AG10803 (cell line): Measurements from ENCODE around the gene MLST8.

ENCODE experiments used
- DNase-seq: peaks from one replicate; pipeline ENCODE4 v3.0.0; 2010; ENCODE audit warnings: low read depth
- H3K4me3 ChIP-seq: 2 replicates; pipeline ENCODE4 v1.5.1; 2011; ENCODE audit warnings: mild to moderate bottlenecking, low read length, control low read depth
- TF ChIP-seq, protein P1 (sequence below): conservative IDR thresholded peaks from 2 replicates; pipeline ENCODE4 v1.5.1; 2011; ENCODE audit warnings: mild to moderate bottlenecking, low read length, control low read depth, inconsistent platforms

The MLST8 gene

DNA sequence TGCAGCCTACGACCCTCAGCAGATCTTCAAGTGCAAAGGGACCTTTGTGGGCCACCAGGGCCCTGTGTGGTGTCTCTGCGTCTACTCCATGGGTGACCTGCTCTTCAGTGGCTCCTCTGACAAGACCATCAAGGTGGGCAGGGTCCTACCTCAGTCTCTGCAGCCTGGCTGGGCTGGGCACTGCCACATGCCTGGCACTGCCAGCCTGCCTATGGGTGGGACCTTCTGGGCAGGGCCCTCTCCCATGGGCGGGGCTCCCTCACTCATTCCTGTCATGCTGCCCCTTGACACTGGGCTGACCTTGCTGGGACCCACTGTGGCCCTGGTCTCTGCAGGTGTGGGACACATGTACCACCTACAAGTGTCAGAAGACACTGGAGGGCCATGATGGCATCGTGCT, 31.3 kb upstream of the MLST8 start:
- no peak for DNase-seq
- H3K4me3 ChIP-seq, result no peak overlapping the region
- TF ChIP-seq, protein P1, sequence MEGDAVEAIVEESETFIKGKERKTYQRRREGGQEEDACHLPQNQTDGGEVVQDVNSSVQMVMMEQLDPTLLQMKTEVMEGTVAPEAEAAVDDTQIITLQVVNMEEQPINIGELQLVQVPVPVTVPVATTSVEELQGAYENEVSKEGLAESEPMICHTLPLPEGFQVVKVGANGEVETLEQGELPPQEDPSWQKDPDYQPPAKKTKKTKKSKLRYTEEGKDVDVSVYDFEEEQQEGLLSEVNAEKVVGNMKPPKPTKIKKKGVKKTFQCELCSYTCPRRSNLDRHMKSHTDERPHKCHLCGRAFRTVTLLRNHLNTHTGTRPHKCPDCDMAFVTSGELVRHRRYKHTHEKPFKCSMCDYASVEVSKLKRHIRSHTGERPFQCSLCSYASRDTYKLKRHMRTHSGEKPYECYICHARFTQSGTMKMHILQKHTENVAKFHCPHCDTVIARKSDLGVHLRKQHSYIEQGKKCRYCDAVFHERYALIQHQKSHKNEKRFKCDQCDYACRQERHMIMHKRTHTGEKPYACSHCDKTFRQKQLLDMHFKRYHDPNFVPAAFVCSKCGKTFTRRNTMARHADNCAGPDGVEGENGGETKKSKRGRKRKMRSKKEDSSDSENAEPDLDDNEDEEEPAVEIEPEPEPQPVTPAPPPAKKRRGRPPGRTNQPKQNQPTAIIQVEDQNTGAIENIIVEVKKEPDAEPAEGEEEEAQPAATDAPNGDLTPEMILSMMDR, result no peak

DNA sequence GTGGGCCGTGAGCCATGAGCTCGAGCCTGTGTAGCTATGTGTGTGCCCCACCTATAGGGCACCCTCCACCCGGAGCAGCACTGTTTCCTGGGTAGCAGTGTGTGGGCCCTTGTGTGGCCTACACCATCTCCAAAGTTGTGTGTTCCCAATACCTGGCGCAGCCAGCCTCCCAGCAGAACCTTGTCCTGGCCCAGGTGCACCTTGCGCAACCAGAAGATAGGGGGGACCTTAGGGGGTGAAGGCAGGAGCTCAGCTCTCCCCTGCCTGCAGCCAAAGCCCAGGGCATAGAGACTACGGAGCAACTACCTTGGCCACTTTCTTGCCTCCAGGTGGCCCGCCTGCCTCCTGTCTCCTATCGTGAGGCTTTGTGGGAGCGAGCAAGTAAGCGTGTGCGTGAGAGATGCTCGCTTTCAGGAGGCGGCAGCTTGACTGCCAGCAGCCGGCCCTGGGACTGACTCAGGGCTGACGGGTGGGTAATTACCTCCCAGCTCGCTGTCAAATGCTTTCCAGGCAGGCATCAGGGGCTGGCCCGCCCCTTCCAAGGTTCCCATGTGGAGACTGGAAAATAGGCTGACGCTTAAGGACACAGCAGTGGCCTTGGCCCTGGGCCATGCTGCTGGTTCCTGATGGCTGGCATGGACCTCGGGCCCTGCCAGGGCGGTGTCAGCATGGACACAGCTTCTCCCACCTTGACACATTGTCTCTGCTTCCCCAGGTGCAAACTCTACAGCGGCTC, 30.7 kb upstream of the MLST8 start:
- H3K4me3 ChIP-seq, result no peak overlapping the region
- TF ChIP-seq, protein P1, result no peak

DNA sequence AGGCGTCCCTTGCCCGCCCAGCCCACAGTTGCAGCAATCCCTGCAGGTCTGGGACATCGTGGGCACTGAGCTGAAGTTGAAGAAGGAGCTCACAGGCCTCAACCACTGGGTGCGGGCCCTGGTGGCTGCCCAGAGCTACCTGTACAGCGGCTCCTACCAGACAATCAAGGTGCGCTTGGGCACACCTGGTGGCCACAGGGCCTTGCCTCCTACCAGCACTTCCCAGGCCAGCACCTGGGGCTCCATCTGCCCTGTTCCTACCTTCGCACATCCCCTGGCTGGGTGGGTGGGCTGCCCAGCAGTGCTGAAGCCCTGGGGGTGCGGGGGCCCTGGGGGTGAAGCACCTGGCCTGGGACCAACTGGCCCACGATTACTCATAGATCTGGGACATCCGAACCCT, 29.8 kb upstream of the MLST8 start:
- TF ChIP-seq, protein P1, result no peak
- no peak for DNase-seq
- H3K4me3 ChIP-seq, result no peak overlapping the region

More for the DNA sequence above, 30.7 kb upstream of the MLST8 start:
- no peak for DNase-seq

DNA sequence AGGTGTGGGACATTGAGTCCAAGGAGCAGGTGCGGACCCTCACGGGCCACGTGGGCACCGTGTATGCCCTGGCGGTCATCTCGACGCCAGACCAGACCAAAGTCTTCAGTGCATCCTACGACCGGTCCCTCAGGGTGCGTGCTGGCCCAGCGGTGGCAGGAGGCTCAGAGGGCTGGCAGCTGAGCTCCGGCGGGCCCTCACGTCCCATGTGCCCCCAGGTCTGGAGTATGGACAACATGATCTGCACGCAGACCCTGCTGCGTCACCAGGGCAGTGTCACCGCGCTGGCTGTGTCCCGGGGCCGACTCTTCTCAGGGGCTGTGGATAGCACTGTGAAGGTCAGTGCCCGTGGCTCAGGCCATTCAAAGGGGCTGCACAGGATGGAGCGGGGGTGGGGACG, 29.2 kb upstream of the MLST8 start:
- DNase-seq, result no peak
- no peak overlapping the region for H3K4me3 ChIP-seq
- TF ChIP-seq, protein P1, result no peak

DNA sequence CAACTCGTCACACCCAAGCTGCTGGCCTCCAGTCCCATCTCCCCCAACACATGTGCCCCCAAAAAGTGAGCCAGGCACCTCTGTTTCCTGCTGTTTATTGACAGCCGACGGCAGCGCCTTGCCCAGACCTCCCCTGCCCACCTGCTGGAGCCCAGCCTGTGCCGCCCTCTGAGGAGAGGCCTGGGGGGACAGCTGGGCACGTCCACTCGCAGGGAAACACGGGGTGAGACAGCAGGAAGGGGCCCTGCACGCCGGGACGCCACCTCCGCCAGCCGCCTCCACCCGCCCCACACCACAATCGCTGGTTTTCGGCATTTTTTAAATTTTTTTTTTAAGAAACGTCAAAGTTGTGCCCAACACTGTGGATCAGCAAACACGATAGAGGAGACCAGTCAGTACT, 28.2 kb upstream of the MLST8 start:
- H3K4me3 ChIP-seq, result no peak overlapping the region
- DNase-seq, result no peak
- TF ChIP-seq, protein P1, result no peak

DNA sequence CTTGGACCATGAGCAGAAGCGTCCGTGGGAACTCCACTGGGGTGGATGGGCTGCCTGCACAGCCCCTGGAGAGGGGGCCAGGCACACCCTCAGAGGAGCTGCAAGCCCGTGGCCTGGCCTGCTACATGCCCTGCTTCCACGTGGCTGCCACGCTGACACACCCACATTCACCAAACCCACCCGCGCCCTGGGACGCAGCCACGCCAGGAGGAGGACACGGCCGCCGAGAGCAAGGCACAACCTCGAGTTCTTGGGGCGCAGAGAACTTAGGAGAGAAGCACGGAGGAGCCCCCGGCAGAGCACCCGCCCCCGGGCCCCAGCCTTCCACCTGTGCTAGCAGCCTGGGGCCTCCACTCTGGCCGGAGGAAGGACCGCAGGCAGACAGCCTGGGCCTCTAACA, 27.7 kb upstream of the MLST8 start:
- TF ChIP-seq, protein P1, result no peak
- DNase-seq, result no peak
- no peak overlapping the region for H3K4me3 ChIP-seq

DNA sequence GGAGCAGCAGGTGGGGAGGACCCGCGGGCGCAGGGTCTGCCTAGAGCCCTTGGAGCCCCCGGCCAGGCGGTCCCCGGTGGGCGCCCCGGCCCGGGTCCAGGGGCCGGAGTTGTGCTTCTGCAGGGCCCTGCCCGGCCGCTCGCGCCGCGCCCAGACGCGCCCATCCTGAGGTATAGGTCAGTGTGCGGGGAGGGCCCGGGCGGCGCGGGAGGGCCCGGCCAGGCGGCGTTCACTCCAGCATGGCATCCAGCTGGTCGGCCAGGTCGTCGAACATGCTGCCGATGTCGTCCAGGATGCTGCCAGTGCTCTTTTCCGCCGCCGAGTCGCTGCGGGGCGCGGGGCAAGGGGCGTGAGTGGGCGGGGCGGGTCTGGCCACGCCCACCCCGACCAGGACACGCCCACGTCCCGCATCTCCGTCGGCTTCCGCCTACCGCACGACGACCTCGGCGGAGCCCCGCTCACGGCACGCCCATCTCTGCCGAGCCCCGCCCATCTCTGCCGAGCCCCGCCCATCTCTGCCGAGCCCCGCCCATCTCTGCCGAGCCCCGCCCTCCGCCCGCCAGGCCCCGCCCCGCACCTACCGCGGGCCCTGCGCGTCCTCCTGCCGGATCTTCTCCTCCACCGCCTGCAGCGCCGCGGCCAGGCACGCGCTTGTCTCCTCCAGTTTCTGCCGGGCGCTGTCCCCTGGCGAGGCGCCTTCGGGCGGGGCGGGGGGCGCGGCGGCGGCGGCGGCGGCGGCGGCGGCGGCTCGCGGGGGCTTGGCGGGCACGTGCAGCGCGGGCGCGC, 26.7 kb upstream of the MLST8 start:
- DNase-seq, result no peak
- no peak overlapping the region for H3K4me3 ChIP-seq
- TF ChIP-seq, protein P1, result no peak
